ENCODE measurements around the gene PIK3R6.

PIK3R6 gene

GRCh38 chr17:8870406-8871040, 3.0 kb upstream of the PIK3R6 start:
- no peak overlapping the region for H3K4me3 ChIP-seq (ENCODE audit: low read length)
- no peak overlapping the region for H3K4me2 ChIP-seq (ENCODE audit: low read length)
- no peaks in the 10 kb centered on the region for H3K36me3 ChIP-seq (ENCODE audit: control insufficient read depth, low read length)
- no peaks in the 10 kb centered on the region for H3K4me1 ChIP-seq (ENCODE audit: control insufficient read depth, low read length)
- no peaks in the 10 kb centered on the region for H3K79me2 ChIP-seq (ENCODE audit: control insufficient read depth, low read length)
- peaks cover 31% of the 10 kb centered on the region for H3K27me3 ChIP-seq (ENCODE audit: control insufficient read depth, low read length)
- H3K9me2 ChIP-seq (replicated peaks; ENCODE audit: control insufficient read depth, low read length), result no peaks in the 10 kb centered on the region
- no peaks in the 10 kb centered on the region for H3F3A ChIP-seq (ENCODE audit: control insufficient read depth, insufficient read depth)
- H3K27ac ChIP-seq (ENCODE audit: low read depth, low read length), result no peak overlapping the region
- TF ChIP-seq EZH2phosphoT487 (IDR thresholded peaks at IDR 0.05; ENCODE audit: borderline replicate concordance, low read length) (no peak), CTCF (IDR thresholded peaks at IDR 0.05; ENCODE audit: low read depth, low read length, poor library complexity, severe bottlenecking) (no peak)
- peaks cover 3% of the 10 kb centered on the region; the same call in 1 of the 2 replicates for H4K20me1 ChIP-seq (ENCODE audit: control insufficient read depth, insufficient read depth, low read depth, low read length)
- no peaks in the 10 kb centered on the region for H3K9me3 ChIP-seq (ENCODE audit: control insufficient read depth, insufficient read depth, low read length)

GRCh38 chr17:8869114-8869815, 1.8 kb upstream of the PIK3R6 start:
- Histone ChIP-seq H3K27me3 (ENCODE audit: control insufficient read depth, low read length) (peaks cover 36% of the 10 kb centered on the region), H3K9me3 (ENCODE audit: control insufficient read depth, insufficient read depth, low read length) (no peaks in the 10 kb centered on the region), H3K4me3 (ENCODE audit: low read length) (no peak overlapping the region), H4K20me1 (ENCODE audit: control insufficient read depth, insufficient read depth, low read depth, low read length) (peaks cover 3% of the 10 kb centered on the region; the same call in 1 of the 2 replicates), H3K36me3 (ENCODE audit: control insufficient read depth, low read length) (no peaks in the 10 kb centered on the region), H3K4me1 (ENCODE audit: control insufficient read depth, low read length) (no peaks in the 10 kb centered on the region), H3K4me2 (ENCODE audit: low read length) (no peak overlapping the region), H3K27ac (ENCODE audit: low read depth, low read length) (no peak overlapping the region), H3K9me2 (replicated peaks; ENCODE audit: control insufficient read depth, low read length) (no peaks in the 10 kb centered on the region), H3K79me2 (ENCODE audit: control insufficient read depth, low read length) (no peaks in the 10 kb centered on the region), H3F3A (ENCODE audit: control insufficient read depth, insufficient read depth) (no peaks in the 10 kb centered on the region)
- no peak for TF ChIP-seq CTCF (IDR thresholded peaks at IDR 0.05; ENCODE audit: low read depth, low read length, poor library complexity, severe bottlenecking)
- no peak for TF ChIP-seq EZH2phosphoT487 (IDR thresholded peaks at IDR 0.05; ENCODE audit: borderline replicate concordance, low read length)

GRCh38 chr17:8868529-8868951, 1.1 kb upstream of the PIK3R6 start:
- H3K9me3 ChIP-seq (ENCODE audit: control insufficient read depth, insufficient read depth, low read length), result no peaks in the 10 kb centered on the region
- no peak overlapping the region for H3K27ac ChIP-seq (ENCODE audit: low read depth, low read length)
- H3K79me2 ChIP-seq (ENCODE audit: control insufficient read depth, low read length), result no peaks in the 10 kb centered on the region
- TF ChIP-seq CTCF (IDR thresholded peaks at IDR 0.05; ENCODE audit: low read depth, low read length, poor library complexity, severe bottlenecking), result no peak
- TF ChIP-seq EZH2phosphoT487 (IDR thresholded peaks at IDR 0.05; ENCODE audit: borderline replicate concordance, low read length), result no peak
- no peaks in the 10 kb centered on the region for H3K9me2 ChIP-seq (replicated peaks; ENCODE audit: control insufficient read depth, low read length)
- H3K27me3 ChIP-seq (ENCODE audit: control insufficient read depth, low read length), result peaks cover 33% of the 10 kb centered on the region
- H3K4me3 ChIP-seq (ENCODE audit: low read length), result no peak overlapping the region
- H3K4me1 ChIP-seq (ENCODE audit: control insufficient read depth, low read length), result no peaks in the 10 kb centered on the region
- H3K4me2 ChIP-seq (ENCODE audit: low read length), result no peak overlapping the region
- H4K20me1 ChIP-seq (ENCODE audit: control insufficient read depth, insufficient read depth, low read depth, low read length), result peaks cover 3% of the 10 kb centered on the region; the same call in 1 of the 2 replicates
- no peaks in the 10 kb centered on the region for H3F3A ChIP-seq (ENCODE audit: control insufficient read depth, insufficient read depth)
- no peaks in the 10 kb centered on the region for H3K36me3 ChIP-seq (ENCODE audit: control insufficient read depth, low read length)

All from DOHH2 (cell line).